Stomach (tissue), 4 donors: ENCODE data around the gene RBP4.

Experiments
- POLR2A ChIP-seq, 4 donors: fragments of 450-650 bp; IDR thresholded peaks; one replicate each; pipeline ENCODE4 v1.6.1; 2016; ENCODE audit warnings: antibody characterized with exemption in 4 of 4, control low read depth in 2 of 4, mild to moderate bottlenecking in 1 of 4, moderate library complexity in 1 of 4
- TF ChIP-seq, protein P1 (sequence below), 7 experiments: fragments of 450-650 bp in 4 of 7; fragments of 200-600 bp in 3 of 7; sonication (generic) in 3 of 7; IDR thresholded peaks; one replicate each; pipeline ENCODE4 v1.5.1; 2016 to 2019; ENCODE audit warnings: antibody characterized with exemption in 7 of 7, control low read depth in 2 of 7, mild to moderate bottlenecking in 1 of 7

GRCh38 chr10:93612311-93612710, 11.3 kb upstream of the RBP4 start, which contains the start of gene PDE6C:
- TF ChIP-seq, protein P1, sequence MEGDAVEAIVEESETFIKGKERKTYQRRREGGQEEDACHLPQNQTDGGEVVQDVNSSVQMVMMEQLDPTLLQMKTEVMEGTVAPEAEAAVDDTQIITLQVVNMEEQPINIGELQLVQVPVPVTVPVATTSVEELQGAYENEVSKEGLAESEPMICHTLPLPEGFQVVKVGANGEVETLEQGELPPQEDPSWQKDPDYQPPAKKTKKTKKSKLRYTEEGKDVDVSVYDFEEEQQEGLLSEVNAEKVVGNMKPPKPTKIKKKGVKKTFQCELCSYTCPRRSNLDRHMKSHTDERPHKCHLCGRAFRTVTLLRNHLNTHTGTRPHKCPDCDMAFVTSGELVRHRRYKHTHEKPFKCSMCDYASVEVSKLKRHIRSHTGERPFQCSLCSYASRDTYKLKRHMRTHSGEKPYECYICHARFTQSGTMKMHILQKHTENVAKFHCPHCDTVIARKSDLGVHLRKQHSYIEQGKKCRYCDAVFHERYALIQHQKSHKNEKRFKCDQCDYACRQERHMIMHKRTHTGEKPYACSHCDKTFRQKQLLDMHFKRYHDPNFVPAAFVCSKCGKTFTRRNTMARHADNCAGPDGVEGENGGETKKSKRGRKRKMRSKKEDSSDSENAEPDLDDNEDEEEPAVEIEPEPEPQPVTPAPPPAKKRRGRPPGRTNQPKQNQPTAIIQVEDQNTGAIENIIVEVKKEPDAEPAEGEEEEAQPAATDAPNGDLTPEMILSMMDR (IDR thresholded peaks at IDR 0.05): no peak
- no peak for TF ChIP-seq POLR2A (IDR thresholded peaks at IDR 0.05)
